Activated naive CD4-positive, alpha-beta T cell treated with anti-CD3 and anti-CD28 coated beads, Interleukin-2, amount 50 U/mL, for 24 hours (primary cell): ENCODE data around the gene ARL1.

ENCODE experiments used
- H3K27ac Mint-ChIP-seq: one replicate; pipeline ENCODE4 v1.8.0; 2021; ENCODE audit warnings: mild to moderate bottlenecking, mixed read lengths
- H3K27me3 Mint-ChIP-seq: one replicate; pipeline ENCODE4 v1.8.0; 2021; ENCODE audit warnings: mixed read lengths
- H3K36me3 Mint-ChIP-seq: one replicate; pipeline ENCODE4 v1.8.0; 2021; ENCODE audit warnings: mixed read lengths
- H3K4me1 Mint-ChIP-seq: one replicate; pipeline ENCODE4 v1.8.0; 2021; ENCODE audit warnings: mixed read lengths
- H3K4me3 Mint-ChIP-seq: one replicate; pipeline ENCODE4 v1.8.0; 2021; ENCODE audit warnings: mild to moderate bottlenecking, mixed read lengths
- H3K9me3 Mint-ChIP-seq: one replicate; pipeline ENCODE4 v1.8.0; 2021; ENCODE audit warnings: mixed read lengths

ARL1 gene

DNA sequence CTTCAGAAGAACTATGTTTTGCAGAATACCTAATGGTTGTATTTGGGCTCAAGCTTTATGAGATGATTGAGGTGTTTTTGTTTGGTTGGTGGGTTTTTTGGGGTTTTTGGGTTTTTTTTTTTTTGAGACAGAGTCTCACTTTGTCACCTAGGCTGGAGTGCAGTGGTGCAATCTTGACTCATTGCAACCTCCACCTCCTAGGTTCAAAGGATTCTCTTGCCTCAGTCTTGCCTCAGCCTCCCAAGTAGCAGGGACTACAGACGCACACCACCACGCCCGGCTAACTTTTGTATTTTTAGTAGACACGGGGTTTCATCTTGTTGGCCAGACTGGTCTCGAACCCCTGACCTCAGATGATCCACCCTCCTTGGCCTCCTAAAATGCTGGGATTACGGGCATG lies 39.6 kb downstream of the ARL1 start:
- H3K27ac Mint-ChIP-seq = no peak overlapping the region

GRCh38 chr12:101361455-101361854 lies 46.1 kb downstream of the ARL1 start:
- peaks cover 29% of the 10 kb centered on the region for H3K36me3 Mint-ChIP-seq
- no peaks in the 10 kb centered on the region for H3K4me1 Mint-ChIP-seq
- H3K27me3 Mint-ChIP-seq = no peaks in the 10 kb centered on the region
- H3K4me3 Mint-ChIP-seq = no peak overlapping the region
- no peak overlapping the region for H3K27ac Mint-ChIP-seq
- H3K9me3 Mint-ChIP-seq = no peaks in the 10 kb centered on the region

More for the DNA sequence above, 39.6 kb downstream of the ARL1 start:
- Mint-ChIP-seq H3K36me3 (peaks cover 28% of the 10 kb centered on the region), H3K4me3 (no peak overlapping the region), H3K4me1 (no peaks in the 10 kb centered on the region), H3K27me3 (no peaks in the 10 kb centered on the region), H3K9me3 (no peaks in the 10 kb centered on the region)

DNA sequence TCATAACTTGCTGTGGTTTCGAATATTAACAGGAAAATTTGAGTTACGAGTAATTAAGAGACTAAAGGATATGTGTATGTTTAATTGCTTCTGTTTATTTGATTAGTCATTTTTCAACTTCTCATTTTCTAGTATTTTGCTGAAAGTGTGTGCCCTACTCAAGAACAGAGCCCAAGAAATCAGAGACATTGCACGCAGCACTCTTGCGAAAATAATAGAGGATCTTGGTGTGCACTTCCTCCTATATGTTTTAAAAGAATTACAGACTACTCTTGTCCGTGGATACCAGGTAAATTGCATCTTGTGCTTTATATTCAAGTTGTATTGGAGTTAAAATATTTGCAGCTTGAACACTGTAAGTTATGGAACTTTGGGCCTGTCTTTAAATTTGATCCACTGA lies 50.8 kb downstream of the ARL1 start:
- Mint-ChIP-seq H3K9me3 (no peaks in the 10 kb centered on the region), H3K36me3 (peaks cover 24% of the 10 kb centered on the region), H3K27me3 (no peaks in the 10 kb centered on the region), H3K27ac (no peak overlapping the region), H3K4me1 (no peaks in the 10 kb centered on the region), H3K4me3 (no peak overlapping the region)

- Mint-ChIP-seq H3K4me1 (no peaks in the 10 kb centered on the region), H3K27ac (no peak overlapping the region), H3K9me3 (no peaks in the 10 kb centered on the region), H3K27me3 (no peaks in the 10 kb centered on the region), H3K4me3 (no peak overlapping the region), H3K36me3 (peaks cover 29% of the 10 kb centered on the region)
Observed at GRCh38 chr12:101351682-101352081, 55.9 kb downstream of the ARL1 start.

GRCh38 chr12:101343893-101344292 lies 63.7 kb downstream of the ARL1 start:
- Mint-ChIP-seq H3K36me3 (peaks cover 39% of the 10 kb centered on the region), H3K4me1 (no peaks in the 10 kb centered on the region), H3K9me3 (no peaks in the 10 kb centered on the region), H3K27ac (no peak overlapping the region), H3K27me3 (no peaks in the 10 kb centered on the region), H3K4me3 (no peak overlapping the region)
